ENCODE data around the gene LAPTM5. TPM values are rescaled to one million over a fixed set of nuclear protein-coding genes. Genes with fewer than 3 reads are reported as not detected.

LAPTM5 gene
- total and polyA plus RNA-seq, 2 of the 8 experiments (the other 6 are each of a cell fraction or from before 2014, with no cell fraction given) = 0.37 to 1.4 TPM

DNA sequence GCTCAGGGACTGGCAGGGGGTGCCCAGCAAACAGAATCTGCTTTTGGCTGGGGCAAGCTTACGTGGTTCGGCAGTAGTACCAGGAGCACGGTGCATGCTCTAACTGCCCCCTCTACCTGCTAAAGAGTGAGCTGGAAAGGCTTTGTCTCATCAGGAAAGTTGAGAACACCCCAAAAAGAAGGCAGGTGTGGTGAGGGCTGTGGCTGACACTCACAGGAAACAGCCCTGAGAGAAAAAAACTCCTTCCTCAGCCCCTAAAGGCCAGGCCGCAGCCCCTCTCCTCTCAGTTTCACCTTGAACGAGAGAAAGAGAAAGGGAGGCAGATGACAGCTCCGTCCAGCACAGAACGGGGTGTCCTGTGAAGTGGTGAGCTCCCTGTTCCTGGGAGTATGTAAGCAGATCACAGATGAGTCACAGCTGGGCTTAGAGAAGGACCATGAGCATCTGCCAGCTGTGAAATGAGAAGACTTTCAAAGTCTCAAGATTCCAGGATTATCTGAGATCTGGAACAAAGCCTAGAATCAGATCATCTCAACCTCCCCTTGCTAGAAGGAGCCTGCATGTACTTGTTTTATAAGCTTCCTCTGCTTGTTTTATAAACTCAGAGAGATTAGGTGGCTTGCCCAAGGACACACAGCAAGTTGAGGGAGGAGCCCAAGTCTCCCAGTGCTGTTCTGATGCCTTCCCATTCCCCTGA lies 13.4 kb downstream of the LAPTM5 start:
- 0 out of 2 replicates have a peak overlapping the region, but pooled peaks have one; percentile 0 for H2BK12ac ChIP-seq (ENCODE audit: low read depth, low read length)
- H4K91ac ChIP-seq (replicated peaks; ENCODE audit: insufficient read length, low read length) = no peak overlapping the region
- FAIRE-seq (no peak), DNase-seq (ENCODE audit: low read depth in 1 of 2, low spot score in 2 of 2) (no peak)
- no peak overlapping the region for H2BK20ac ChIP-seq (ENCODE audit: low read length)
- no peaks in the 10 kb centered on the region for H3K79me2 ChIP-seq (ENCODE audit: control insufficient read depth in 1 of 2, insufficient read depth in 2 of 2, low read length in 2 of 2)
- ChIA-PET POLR2A (ENCODE audit: partially characterized antibody) (interaction anchor here (1.0 to 1.2 kb wide), 2 partner anchors 11 to 18 kb away, joined by 3 read pairs; no protein-coding TSS in a partner anchor), CTCF (ENCODE audit: partially characterized antibody) (interaction anchor here (1.2 to 55.1 kb wide), 3 partner anchors 4 to 185 kb away, joined by 3 to 1640 read pairs (median 1640); partner anchors contain the start of genes LAPTM5 and MATN1)
- peaks cover 0 to 15% (median 3%) of the 10 kb centered on the region in 4 experiments; a peak in 6 of 7 replicates for H3K4me1 ChIP-seq (replicated peaks in 1 of 4; ENCODE audit: control insufficient read depth in 3 of 4, insufficient read depth in 4 of 4, low read length in 3 of 4)
- no peak overlapping the region for H3K56ac ChIP-seq (replicated peaks; ENCODE audit: insufficient read length, low read depth, low read length)
- H3K14ac ChIP-seq (ENCODE audit: insufficient read length) = no peak overlapping the region
- no peak overlapping the region for H2BK120ac ChIP-seq (replicated peaks; ENCODE audit: low read depth, low read length)
- no peak overlapping the region for H2BK15ac ChIP-seq (ENCODE audit: low read length)
- no peak overlapping the region for H3K4me3 ChIP-seq (ENCODE audit: extremely low read depth in 1 of 4, insufficient read depth in 2 of 4, low read depth in 3 of 4, low read length in 4 of 4)
- no peak overlapping the region for H4K8ac ChIP-seq (ENCODE audit: extremely low read depth, insufficient read depth, low read length)
- H3K9ac ChIP-seq (replicated peaks in 1 of 4; ENCODE audit: extremely low read depth in 1 of 4, low read depth in 3 of 4, low read length in 3 of 4) = no peak overlapping the region; a peak in 1 of 7 replicates
- 79% methylated on average over 6 of the region's 7 CpGs; no CpG with 5 or more reads in 1 of the 2 experiments for WGBS, 2 experiments (ENCODE audit: extremely low coverage in 1 of 2, insufficient coverage in 1 of 2, insufficient read length in 1 of 2, insufficient replicate concordance in 2 of 2, low coverage in 1 of 2, low lambda C conversion rate in 2 of 2, missing lambda C conversion rate in 1 of 2)
- H4K5ac ChIP-seq (ENCODE audit: insufficient read length, low read depth, low read length) = no peak overlapping the region
- H3K18ac ChIP-seq (ENCODE audit: extremely low read depth, low read length) = no peak overlapping the region
- TF ChIP-seq BRCA1 (IDR thresholded peaks at IDR 0.05; ENCODE audit: low read depth, low read length) = no peak
- peak; percentile 75 for TF ChIP-seq KDM1A (IDR thresholded peaks at IDR 0.05; ENCODE audit: borderline replicate concordance, low read length)
- no peaks in the 10 kb centered on the region for H3K9me3 ChIP-seq (ENCODE audit: insufficient read depth in 2 of 2, low read depth in 1 of 2, low read length in 1 of 2)
- H4K20me1 ChIP-seq (replicated peaks in 1 of 2; ENCODE audit: control insufficient read depth in 1 of 2, insufficient read depth in 2 of 2, low read length in 2 of 2) = no peaks in the 10 kb centered on the region
- no peaks in the 10 kb centered on the region; a peak in 1 of 7 replicates for H3K27me3 ChIP-seq (replicated peaks in 1 of 4; ENCODE audit: control insufficient read depth in 3 of 4, extremely low read depth in 1 of 4, insufficient read depth in 3 of 4, low read length in 3 of 4)
- no peaks in the 10 kb centered on the region; the same call in 1 of the 2 replicates for H3K23me2 ChIP-seq (ENCODE audit: low read depth, low read length)
- no peak overlapping the region for H3K23ac ChIP-seq (ENCODE audit: insufficient read length)
- H3K36me3 ChIP-seq (ENCODE audit: control insufficient read depth in 2 of 4, insufficient read depth in 4 of 4, low read length in 3 of 4) = no peaks in the 10 kb centered on the region
- no peaks in the 10 kb centered on the region for H3K79me1 ChIP-seq (ENCODE audit: low read depth, low read length)
- H2AFZ ChIP-seq (ENCODE audit: low read length) = no peak overlapping the region
- H3K4ac ChIP-seq (replicated peaks; ENCODE audit: insufficient read length, low read depth, low read length) = no peak overlapping the region
- H3K27ac ChIP-seq (ENCODE audit: low read depth, low read length) = no peak overlapping the region
- H2BK5ac ChIP-seq (ENCODE audit: low read depth, low read length) = no peak overlapping the region
- no peak overlapping the region for H3K4me2 ChIP-seq (ENCODE audit: insufficient read depth in 1 of 2, low read depth in 2 of 2, low read length in 2 of 2)
- H2AK5ac ChIP-seq (ENCODE audit: low read depth, low read length) = no peak overlapping the region
